K562 (cell line): ENCODE results near the gene LRP2BP. TPM values are rescaled to one million over a fixed set of nuclear protein-coding genes. Genes with fewer than 3 reads are reported as not detected.

Source experiments
- ATAC-seq: fragments of 200-7000 bp; cut with Tn5 transposase; 3 replicates; pipeline ENCODE4 v1.9.1; 2020; ENCODE audit warnings: moderate library complexity
- BruUV-seq: library from RNA; stranded (reverse); fragments of 400-500 nt; replicated peaks from 2 replicates; lab custom pipeline; 2021; lab: Mats Ljungman, UMichigan
- CTCF ChIA-PET: fragments of 300-600 bp; formaldehyde crosslinking; extraction: SDS; loops from one replicate; lab custom pipeline; 2021; ENCODE audit warnings: low intra/inter-chr PET ratio; lab: Yijun Ruan, JAX
- POLR2A ChIA-PET: fragments of 300-600, 350-650 bp; sonication (Branson Sonifier 250); formaldehyde crosslinking; extraction: SDS; loops from one replicate; lab custom pipeline; 2021; ENCODE audit warnings: antibody characterized with exemption, inconsistent platforms; lab: Yijun Ruan, JAX
- DNase-seq, 4 experiments: peaks; one replicate each; pipeline versions ENCODE4 v3.0.0 to v3.0.0-alpha.2; 2011 to 2018; ENCODE audit warnings: low spot score in 3 of 4, mixed read lengths in 3 of 4; ENCODE audit errors: extremely low read depth in 1 of 4
- FAIRE-seq: peaks from 2 replicates; lab custom pipeline; 2011; peaks lifted over from hg19 to GRCh38; lab: Jason Lieb, UNC
- H2AFZ ChIP-seq: 2 replicates; pipeline ENCODE4 v1.6.0; 2011; ENCODE audit warnings: low read depth, low read length, control low read depth, inconsistent platforms
- H3K27ac ChIP-seq: fragments of 200-600 bp; 3 replicates; pipeline ENCODE4 v1.8.0; 2011; ENCODE audit warnings: low read depth, mild to moderate bottlenecking, control low read depth, inconsistent platforms, low read length, moderate library complexity, mixed read lengths; ENCODE audit errors: extremely low read depth
- H3K27me3 ChIP-seq, 2 experiments: fragments of 300-600 bp in 1 of 2; 2 replicates in 1 of 2; 3 replicates in 1 of 2; pipeline versions ENCODE4 v1.6.0 to v1.8.0; 2011; ENCODE audit warnings: inconsistent platforms in 2 of 2, low read length in 2 of 2, mild to moderate bottlenecking in 1 of 2, mixed read lengths in 1 of 2, moderate library complexity in 1 of 2; ENCODE audit not compliant: control insufficient read depth in 2 of 2, insufficient read depth in 2 of 2
- H3K36me3 ChIP-seq: fragments of 300-600 bp; 3 replicates; pipeline ENCODE4 v1.8.0; 2011; ENCODE audit warnings: mild to moderate bottlenecking, low read length, inconsistent platforms; ENCODE audit not compliant: control insufficient read depth, insufficient read depth
- H3K4me1 ChIP-seq, 2 experiments: fragments of 200-600 bp in 1 of 2; replicated peaks in 1 of 2; 2 replicates in 1 of 2; 3 replicates in 1 of 2; pipeline versions ENCODE4 v1.5.1 to v1.8.0; 2011; ENCODE audit warnings: inconsistent platforms in 2 of 2, low read length in 2 of 2, mild to moderate bottlenecking in 1 of 2, mixed read lengths in 1 of 2, moderate library complexity in 1 of 2; ENCODE audit not compliant: control insufficient read depth in 2 of 2, insufficient read depth in 2 of 2
- H3K4me2 ChIP-seq: 2 replicates; pipeline ENCODE4 v1.6.1; 2011; ENCODE audit warnings: low read length, control low read depth, inconsistent platforms, mixed read lengths; ENCODE audit not compliant: insufficient read depth
- H3K4me3 ChIP-seq: fragments of 200-600 bp; sonication (generic), shearing (Covaris generic); 2 replicates; pipeline ENCODE4 v1.5.1; 2016; ENCODE audit warnings: control low read depth, inconsistent platforms
- H3K79me2 ChIP-seq: fragments of 200-600 bp; 3 replicates; pipeline ENCODE4 v1.8.0; 2011; ENCODE audit warnings: low read length, inconsistent platforms; ENCODE audit not compliant: control insufficient read depth, insufficient read depth
- H3K9ac ChIP-seq, 2 experiments: 2 replicates each; pipeline versions ENCODE4 v1.6.0 to v1.6.1; 2011; ENCODE audit warnings: low read depth in 2 of 2, low read length in 2 of 2, control low read depth in 1 of 2, inconsistent platforms in 1 of 2, mild to moderate bottlenecking in 1 of 2, mixed read lengths in 1 of 2; ENCODE audit not compliant: insufficient read depth in 1 of 2
- H3K9me1 ChIP-seq: one replicate; pipeline ENCODE4 v1.6.0; 2011; ENCODE audit warnings: inconsistent platforms, mild to moderate bottlenecking, low read length, moderate library complexity; ENCODE audit not compliant: control insufficient read depth, insufficient read depth
- H3K9me3 ChIP-seq: replicated peaks from 2 replicates; pipeline ENCODE4 v1.5.1; 2011; ENCODE audit warnings: low read depth, low read length, inconsistent platforms; ENCODE audit not compliant: control insufficient read depth, insufficient read depth
- H4K20me1 ChIP-seq: replicated peaks from 2 replicates; pipeline ENCODE4 v1.6.1; 2011; ENCODE audit warnings: low read length, inconsistent platforms, mixed read lengths; ENCODE audit not compliant: control insufficient read depth, insufficient read depth
- ARID1B ChIP-seq: fragments of 450-650 bp; IDR thresholded peaks from 2 replicates; pipeline ENCODE4 v1.6.1; 2016; ENCODE audit warnings: antibody characterized with exemption, mild to moderate bottlenecking, inconsistent platforms
- ATF3 ChIP-seq, 2 experiments: fragments of 450-650 bp in 1 of 2; sonication (generic) in 1 of 2; formaldehyde crosslinking in 1 of 2; IDR thresholded peaks in 1 of 2; conservative IDR thresholded peaks in 1 of 2; 2 replicates each; pipeline versions ENCODE4 v1.6.1 to v1.8.1; 2016 to 2023; ENCODE audit warnings: mild to moderate bottlenecking in 2 of 2, moderate library complexity in 2 of 2, inconsistent platforms in 1 of 2, missing genetic modification reagents in 1 of 2
- CBFA2T3 ChIP-seq: fragments of 450-650 bp; IDR thresholded peaks from 2 replicates; pipeline ENCODE4 v1.6.1; 2017
- E4F1 ChIP-seq: fragments of 250-450 bp; sonication (Bioruptor Pico); IDR thresholded peaks from 2 replicates; pipeline ENCODE4 v1.5.0; 2021; ENCODE audit warnings: mild to moderate bottlenecking, borderline replicate concordance
- FOSL1 ChIP-seq: fragments of 200-800 bp; sonication (Bioruptor generic); conservative IDR thresholded peaks from 2 replicates; pipeline ENCODE4 v1.6.1; 2016; ENCODE audit warnings: missing genetic modification characterization, missing compliant biosample characterization
- HNRNPK ChIP-seq: fragments of 200-400 bp; formaldehyde crosslinking; IDR thresholded peaks from one replicate; pipeline ENCODE4 v1.6.1; 2018; ENCODE audit warnings: mild to moderate bottlenecking, low read depth, low read length; ENCODE audit not compliant: poor library complexity, severe bottlenecking
- JUND ChIP-seq, 2 experiments: IDR thresholded peaks; 2 replicates in 1 of 2; 3 replicates in 1 of 2; pipeline ENCODE4 v1.6.1; 2011; ENCODE audit warnings: borderline replicate concordance in 2 of 2, low read depth in 2 of 2, low read length in 2 of 2, improper control_type of control experiment in 1 of 2, missing biosample characterization in 1 of 2, missing genetic modification characterization in 1 of 2, missing genetic modification reagents in 1 of 2
- TARDBP ChIP-seq: fragments of 450-650 bp; IDR thresholded peaks from 2 replicates; pipeline ENCODE4 v1.6.1; 2016
- ZBED1 ChIP-seq: IDR thresholded peaks from 2 replicates; pipeline ENCODE4 v1.6.1; 2014
- whole genome bisulfite sequencing: fragments of 100-300 bp; shearing (Covaris generic); methylation state at CpG from one replicate; pipeline ENCODE4 v1.1.6; 2016; ENCODE audit warnings: low coverage, mixed read lengths; ENCODE audit not compliant: insufficient coverage; ENCODE audit errors: missing lambda C conversion rate; 5-methylcytosine and 5-hydroxymethylcytosine counted together
- in situ Hi-C: fragments of 300-500 bp; cut with MboI; formaldehyde crosslinking; loops from 4 replicates; pipeline ENCODE4 v1.15.0; 2018; ENCODE audit warnings: inconsistent platforms, mixed read lengths
- intact Hi-C: fragments of 100-400 bp; cut with micrococcal nuclease; formaldehyde crosslinking; loops from 2 replicates; pipeline ENCODE4 v1.14.2; 2022
- polyA plus RNA-seq, 8 experiments: library from polyadenylated mRNA; depleted of rRNA in 4 of 8; stranded (reverse) in 5 of 8; unstranded in 3 of 8; fragments of >200 nt; fragmentation: Nextera tagmentation in 2 of 8; fragmentation: Illumina TruSeq in 1 of 8; extraction: Ambion mirVana in 2 of 8; extraction: Trizol in 1 of 8; gene quantifications; 2 replicates each; pipeline versions ENCODE4 v1.2.1 to v1.2.3, GENCODE V29; 2011 to 2014; ENCODE audit warnings: inconsistent platforms in 1 of 8, missing spikeins in 1 of 8
- total RNA-seq, 7 experiments: library from RNA; depleted of rRNA in 6 of 7; stranded (reverse); fragments of >200 nt in 6 of 7; fragmentation: Illumina TruSeq in 2 of 7; extraction: Trizol in 2 of 7; gene quantifications; 2 replicates each; pipeline versions ENCODE4 v1.2.1 to v1.2.3, GENCODE V29; 2011 to 2021; ENCODE audit warnings: low replicate concordance in 1 of 7

The LRP2BP gene
- total and polyA plus RNA-seq, 9 of the 15 experiments (the other 6 are each of a cell fraction or from before 2014, with no cell fraction given), result 0.42 to 2.1 (median 0.62) TPM

DNA sequence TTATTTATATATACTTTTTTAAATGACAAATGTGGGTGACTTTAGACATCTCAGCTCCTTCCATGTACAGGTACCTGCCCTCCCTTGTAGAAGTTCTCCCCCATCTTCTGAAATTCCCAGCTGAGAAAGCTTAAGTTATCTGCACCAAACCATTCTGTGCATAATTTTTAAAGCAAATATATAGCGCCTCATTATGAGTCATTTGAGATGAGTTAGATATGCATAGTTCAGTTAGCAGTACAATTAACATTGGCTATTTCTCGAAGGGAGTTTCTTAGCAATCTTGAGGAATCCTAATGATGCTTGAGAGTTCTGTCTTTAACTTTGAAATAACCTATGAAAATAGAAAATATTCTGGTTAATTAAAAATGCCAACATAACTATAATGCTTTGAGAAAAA, 49.5 kb upstream of the LRP2BP start:
- Histone ChIP-seq H3K27ac (no peak overlapping the region), H3K9ac (no peak overlapping the region), H4K20me1 (no peaks in the 10 kb centered on the region), H3K4me3 (no peak overlapping the region), H2AFZ (no peak overlapping the region), H3K27me3 (peaks cover 0 to 2% of the 10 kb centered on the region in 2 experiments; a peak in 2 of 5 replicates), H3K9me3 (no peaks in the 10 kb centered on the region), H3K79me2 (no peaks in the 10 kb centered on the region), H3K36me3 (no peaks in the 10 kb centered on the region), H3K4me1 (no peaks in the 10 kb centered on the region), H3K9me1 (no peaks in the 10 kb centered on the region), H3K4me2 (no peak overlapping the region)
- POLR2A ChIA-PET, result no interaction called here
- ATAC-seq, result peak; percentile 26; the same call in 1 of the 3 replicates
- FAIRE-seq, result peak; percentile 49
- no peak for DNase-seq
- BruUV-seq, result no TSS peak
- in situ Hi-C loops, result no loop called here
- 3% methylated on average over 2 of the region's 2 CpGs for WGBS
- TF ChIP-seq E4F1 (CRISPR knock-in tag), result no peak
- 0 out of 2 replicates have a peak, but pooled peaks have one; percentile 19 for TF ChIP-seq ARID1B
- TF ChIP-seq ZBED1, result no peak
- no peak for TF ChIP-seq HNRNPK
- peak; percentile 73 for TF ChIP-seq FOSL1 (tag)
- TF ChIP-seq JUND (IDR thresholded peaks at IDR 0.05; ENCODE audit: borderline replicate concordance, low read depth, low read length), result peak; percentile 48; the same call in 1 of the 2 replicates
- no peak; the same call in 2 of the 3 replicates for TF ChIP-seq JUND (tag; IDR thresholded peaks at IDR 0.05; ENCODE audit: borderline replicate concordance, low read depth, low read length)
- TF ChIP-seq TARDBP, result no peak
- TF ChIP-seq CBFA2T3, result peak; percentile 28; the same call in 1 of the 2 replicates
- peak; percentile 41; the same call in 1 of the 2 replicates for TF ChIP-seq ATF3 (IDR thresholded peaks at IDR 0.05)
- no peak for TF ChIP-seq ATF3 (CRISPR knock-in tag; conservative IDR thresholded peaks at IDR 0.05)
- intact Hi-C loops, result no loop called here
- CTCF ChIA-PET, result no interaction called here
